LNCaP clone FGC (cell line): ENCODE results near the gene DNAJC4.

ENCODE experiments used
- DNase-seq: peaks from one replicate; pipeline ENCODE4 v3.0.0-alpha.2; 2011; ENCODE audit warnings: low read depth
- H3K4me3 ChIP-seq: 2 replicates; pipeline ENCODE4 v1.5.1; 2011; ENCODE audit warnings: mild to moderate bottlenecking, low read depth, low read length, control low read depth
- TF ChIP-seq, protein P1 (sequence below): IDR thresholded peaks from 2 replicates; pipeline ENCODE4 v1.5.1; 2012; ENCODE audit warnings: mild to moderate bottlenecking; ENCODE audit not compliant: control insufficient read depth, insufficient read depth; ENCODE audit errors: extremely low read depth

The DNAJC4 gene

DNA sequence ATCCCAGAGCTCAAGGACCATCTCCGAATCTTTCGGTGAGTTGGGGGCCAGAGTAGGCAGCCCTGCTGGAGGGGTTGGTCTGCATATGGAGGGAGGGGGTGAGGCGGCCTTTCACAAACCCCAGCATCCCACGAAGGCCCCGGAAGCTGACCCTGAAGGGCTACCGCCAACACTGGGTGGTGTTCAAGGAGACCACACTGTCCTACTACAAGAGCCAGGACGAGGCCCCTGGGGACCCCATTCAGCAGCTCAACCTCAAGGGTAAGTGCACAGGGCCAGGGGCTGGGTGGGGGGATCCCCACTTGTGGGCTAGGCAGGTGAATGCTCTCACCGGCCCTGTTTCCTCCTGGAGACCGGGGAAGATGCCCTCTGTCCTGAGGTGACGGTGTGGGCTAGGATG is 10.6 kb upstream of the DNAJC4 start:
- H3K4me3 ChIP-seq, result no peak overlapping the region
- TF ChIP-seq, protein P1, sequence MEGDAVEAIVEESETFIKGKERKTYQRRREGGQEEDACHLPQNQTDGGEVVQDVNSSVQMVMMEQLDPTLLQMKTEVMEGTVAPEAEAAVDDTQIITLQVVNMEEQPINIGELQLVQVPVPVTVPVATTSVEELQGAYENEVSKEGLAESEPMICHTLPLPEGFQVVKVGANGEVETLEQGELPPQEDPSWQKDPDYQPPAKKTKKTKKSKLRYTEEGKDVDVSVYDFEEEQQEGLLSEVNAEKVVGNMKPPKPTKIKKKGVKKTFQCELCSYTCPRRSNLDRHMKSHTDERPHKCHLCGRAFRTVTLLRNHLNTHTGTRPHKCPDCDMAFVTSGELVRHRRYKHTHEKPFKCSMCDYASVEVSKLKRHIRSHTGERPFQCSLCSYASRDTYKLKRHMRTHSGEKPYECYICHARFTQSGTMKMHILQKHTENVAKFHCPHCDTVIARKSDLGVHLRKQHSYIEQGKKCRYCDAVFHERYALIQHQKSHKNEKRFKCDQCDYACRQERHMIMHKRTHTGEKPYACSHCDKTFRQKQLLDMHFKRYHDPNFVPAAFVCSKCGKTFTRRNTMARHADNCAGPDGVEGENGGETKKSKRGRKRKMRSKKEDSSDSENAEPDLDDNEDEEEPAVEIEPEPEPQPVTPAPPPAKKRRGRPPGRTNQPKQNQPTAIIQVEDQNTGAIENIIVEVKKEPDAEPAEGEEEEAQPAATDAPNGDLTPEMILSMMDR, result no peak
- DNase-seq, result no peak

DNA sequence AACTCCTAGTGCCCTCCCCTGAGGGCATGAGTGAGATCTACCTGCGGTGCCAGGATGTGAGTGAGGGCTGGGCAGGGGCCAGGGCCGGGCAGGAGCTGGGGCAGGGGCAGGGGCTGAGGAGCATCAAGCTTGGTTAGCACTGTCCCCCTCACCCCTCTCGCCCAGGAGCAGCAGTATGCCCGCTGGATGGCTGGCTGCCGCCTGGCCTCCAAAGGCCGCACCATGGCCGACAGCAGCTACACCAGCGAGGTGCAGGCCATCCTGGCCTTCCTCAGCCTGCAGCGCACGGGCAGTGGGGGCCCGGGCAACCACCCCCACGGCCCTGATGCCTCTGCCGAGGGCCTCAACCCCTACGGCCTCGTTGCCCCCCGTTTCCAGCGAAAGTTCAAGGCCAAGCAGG is 10.1 kb upstream of the DNAJC4 start:
- H3K4me3 ChIP-seq, result no peak overlapping the region
- DNase-seq, result no peak
- TF ChIP-seq, protein P1, result no peak

- no peak for DNase-seq
Measured at GRCh38 chr11:64220798-64221197, 9.6 kb upstream of the DNAJC4 start.

DNA sequence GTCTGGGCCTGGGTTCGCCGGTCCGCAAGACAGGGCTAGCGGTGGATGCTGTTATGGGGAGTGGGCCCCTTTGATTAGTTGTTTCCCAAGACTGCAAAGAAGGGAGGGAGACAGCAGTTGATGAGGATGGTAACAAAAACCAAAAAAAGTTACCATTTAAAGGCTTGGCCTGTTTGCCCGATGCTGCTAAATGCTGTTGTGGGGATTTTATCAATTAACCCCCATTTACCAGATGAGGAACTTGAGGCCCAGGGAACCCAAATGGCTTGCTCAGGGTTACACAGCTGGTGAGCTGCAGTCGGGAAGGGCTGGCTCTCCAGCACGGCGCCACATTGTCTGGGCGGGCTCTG is 7.7 kb upstream of the DNAJC4 start:
- TF ChIP-seq, protein P1, result no peak
- no peak overlapping the region for H3K4me3 ChIP-seq
- no peak for DNase-seq

More at GRCh38 chr11:64220798-64221197, 9.6 kb upstream of the DNAJC4 start:
- no peak overlapping the region for H3K4me3 ChIP-seq
- TF ChIP-seq, protein P1, result no peak

GRCh38 chr11:64223001-64223651 is 7.2 kb upstream of the DNAJC4 start:
- DNase-seq, result no peak
- H3K4me3 ChIP-seq, result no peak overlapping the region
- TF ChIP-seq, protein P1, result no peak

GRCh38 chr11:64224151-64224890 is 6.0 kb upstream of the DNAJC4 start:
- H3K4me3 ChIP-seq, result no peak overlapping the region
- TF ChIP-seq, protein P1, result no peak
- DNase-seq, result no peak
